GM18498 (cell line): ENCODE measurements around the gene FXYD3.
"Not testable (repeated sequence)": the region's sequence is repeated elsewhere in the genome, so short reads cannot be mapped to it uniquely, and the experiment has no call there.

ENCODE experiments used
- ATAC-seq: cut with Tn5 transposase; IDR thresholded peaks from one replicate; pipeline ENCODE4 v1.9.1; 2021; ENCODE audit warnings: mild to moderate bottlenecking, moderate library complexity; ENCODE audit not compliant: unreplicated experiment

FXYD3 gene

GRCh38 chr19:35140962-35141836 is 25.6 kb downstream of the FXYD3 start:
- ATAC-seq, result peak; percentile 58

DNA sequence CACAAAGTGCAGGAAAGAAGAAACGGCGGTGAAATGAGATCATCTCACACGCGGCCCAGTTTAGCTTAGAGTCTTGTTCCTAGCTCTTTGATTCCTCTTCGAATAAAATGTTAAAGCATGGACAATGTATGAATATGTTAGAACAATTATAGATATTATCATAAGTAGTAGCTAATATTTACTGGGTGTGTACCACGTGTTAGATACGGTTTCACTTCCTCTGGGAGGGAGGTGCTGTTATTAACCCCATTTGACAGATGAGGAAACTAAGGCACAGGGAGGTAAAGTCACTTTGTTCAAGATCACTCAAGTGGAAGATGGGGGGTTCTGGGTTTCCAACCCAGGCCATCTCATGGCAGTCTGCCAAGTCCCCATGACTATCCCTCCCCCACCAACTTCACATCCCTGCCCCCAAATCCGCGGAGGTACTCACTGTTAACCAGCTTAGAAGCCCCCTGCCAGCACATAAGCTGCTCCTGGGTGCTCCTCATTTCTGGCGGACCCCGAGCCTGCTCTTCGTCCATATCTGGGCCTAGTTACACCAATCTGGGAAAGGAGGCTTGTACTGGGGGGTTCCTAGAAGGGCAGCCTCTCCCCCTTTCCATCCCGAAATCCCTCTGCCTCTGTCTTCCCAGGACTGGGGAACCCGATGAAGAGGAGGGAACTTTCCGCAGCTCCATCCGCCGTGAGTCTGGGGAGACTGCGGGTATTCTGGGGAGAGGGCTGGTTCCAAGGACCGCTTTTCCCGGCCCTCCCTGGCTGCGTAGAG is 26.4 kb downstream of the FXYD3 start:
- ATAC-seq, result no peak

GRCh38 chr19:35142606-35143230 is 27.1 kb downstream of the FXYD3 start:
- ATAC-seq, result no peak

GRCh38 chr19:35143231-35143715 is 27.6 kb downstream of the FXYD3 start, which contains the start of gene FXYD7:
TSS of gene FXYD7 (plus strand) at chr19:35143255. CDS start at chr19:35143334, 79 bp downstream.
- no peak for ATAC-seq

DNA sequence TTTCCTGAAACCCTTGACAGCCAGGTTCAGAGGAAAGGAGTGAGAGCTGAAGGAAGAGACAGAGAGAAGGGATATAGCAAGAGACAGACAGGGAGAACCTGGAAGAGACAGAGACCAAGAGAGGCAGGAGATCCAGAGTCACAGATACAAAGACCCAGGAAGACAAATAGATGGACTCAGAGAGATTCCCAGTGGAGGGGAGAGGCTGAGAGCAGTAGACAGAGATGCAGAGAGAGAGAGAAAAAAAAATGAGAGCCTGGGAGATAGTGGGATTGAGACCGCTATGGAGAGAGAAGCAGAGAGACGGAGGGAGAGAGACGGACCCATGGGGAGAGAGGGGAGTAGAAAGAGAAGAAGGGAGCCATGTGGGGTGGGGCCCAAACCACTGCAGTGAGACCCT is 28.2 kb downstream of the FXYD3 start:
- no peak for ATAC-seq

DNA sequence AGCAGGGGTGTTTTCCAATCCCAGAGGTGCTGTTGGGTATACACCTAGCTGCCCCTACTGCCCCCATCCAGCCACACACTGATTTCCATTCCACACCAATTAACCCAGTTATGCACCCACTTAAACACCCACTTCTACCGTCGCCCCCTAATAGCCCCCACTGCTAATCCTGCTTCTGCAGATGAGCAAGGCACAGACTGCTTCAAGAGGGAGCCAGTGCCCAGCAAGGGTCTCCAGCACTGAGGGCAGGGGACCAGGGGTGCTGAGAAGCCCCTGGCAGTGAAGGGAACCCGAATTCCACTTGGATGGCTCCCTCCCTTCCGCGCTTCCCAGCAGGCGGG is 28.6 kb downstream of the FXYD3 start:
- ATAC-seq, result no peak

DNA sequence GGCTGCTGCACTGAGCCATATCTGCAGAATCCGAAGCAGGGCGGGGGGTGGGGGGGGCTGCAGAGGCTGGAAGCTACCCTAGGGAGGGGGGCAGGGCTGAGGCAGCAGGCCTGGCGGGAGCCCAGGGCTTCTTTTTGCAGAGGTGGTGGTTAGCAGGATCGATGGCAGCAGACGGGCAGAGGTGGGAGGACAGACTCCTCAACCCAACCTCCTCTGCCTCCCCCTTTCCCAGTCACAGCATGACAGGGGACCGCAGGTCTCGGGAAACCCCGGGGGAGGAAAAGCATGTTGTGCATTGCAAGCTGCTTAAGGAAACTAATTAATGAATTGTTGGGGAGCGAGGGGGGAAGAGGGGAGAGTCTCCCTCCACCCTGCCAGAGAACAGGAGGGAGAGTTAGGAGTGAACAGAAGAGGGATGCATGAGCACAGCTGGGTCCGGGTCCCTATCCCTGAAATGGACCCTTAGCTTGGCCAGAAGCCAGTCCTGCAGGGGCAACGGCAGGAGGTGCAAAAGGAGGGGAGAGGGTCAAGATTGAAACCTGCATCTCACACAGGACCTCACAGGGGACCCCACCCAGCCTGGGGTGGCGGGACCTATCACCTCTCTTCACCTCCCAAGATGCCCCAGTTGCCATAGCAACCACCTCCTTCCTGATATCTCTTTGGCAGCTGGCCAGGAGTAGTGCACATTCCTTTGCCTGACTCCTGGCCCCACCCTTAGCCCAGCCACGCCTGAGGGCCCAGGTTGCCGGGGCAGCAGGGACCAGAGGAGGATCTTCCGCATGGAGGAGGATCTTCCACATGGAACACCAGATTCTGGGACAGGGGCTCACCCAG is 29.2 kb downstream of the FXYD3 start:
- ATAC-seq, result no peak

GRCh38 chr19:35146746-35147459 is 31.3 kb downstream of the FXYD3 start:
- no peak for ATAC-seq

- ATAC-seq, result no peak
Observed at GRCh38 chr19:35149463-35149862, 33.8 kb downstream of the FXYD3 start.

- ATAC-seq, result no peak
Observed at GRCh38 chr19:35150445-35150844, 34.8 kb downstream of the FXYD3 start.

DNA sequence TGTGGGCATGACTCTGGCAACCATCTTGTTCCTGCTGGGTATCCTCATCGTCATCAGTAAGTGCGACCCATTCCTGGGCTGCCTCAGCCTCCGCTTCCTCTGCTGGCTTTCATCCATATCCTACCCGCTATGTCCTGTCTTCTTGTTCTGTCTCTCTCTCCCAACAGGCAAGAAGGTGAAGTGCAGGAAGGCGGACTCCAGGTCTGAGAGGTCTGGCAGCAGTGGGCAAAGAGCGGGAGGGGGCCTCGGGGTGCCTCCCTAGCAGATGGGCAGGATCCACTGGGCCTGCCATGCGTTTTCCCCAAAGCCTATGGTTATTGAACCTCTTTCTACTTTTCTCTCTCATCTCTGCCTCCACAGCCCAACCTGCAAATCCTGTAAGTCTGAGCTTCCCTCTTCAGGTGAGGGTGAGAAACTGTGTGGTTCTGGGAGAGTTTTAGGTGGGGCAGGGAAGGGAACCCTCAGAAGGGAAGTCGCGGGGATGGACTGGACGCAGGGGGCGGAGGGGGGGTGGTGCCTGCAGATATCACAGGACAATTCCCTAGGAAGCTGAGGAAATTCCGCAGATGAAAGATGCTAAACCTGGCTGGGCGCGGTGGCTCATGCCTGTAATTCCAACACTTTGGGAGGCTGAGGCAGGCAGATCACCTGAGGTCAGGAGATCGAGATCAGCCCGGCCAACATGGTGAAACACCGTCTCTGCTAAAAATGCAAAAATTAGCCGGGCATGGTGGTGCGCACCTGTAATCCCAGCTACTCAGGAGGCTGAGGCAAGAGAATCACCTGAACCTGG is 35.8 kb downstream of the FXYD3 start:
- no peak for ATAC-seq

- ATAC-seq, result not testable (repeated sequence)
Observed at GRCh38 chr19:35153129-35153522, 37.5 kb downstream of the FXYD3 start.

DNA sequence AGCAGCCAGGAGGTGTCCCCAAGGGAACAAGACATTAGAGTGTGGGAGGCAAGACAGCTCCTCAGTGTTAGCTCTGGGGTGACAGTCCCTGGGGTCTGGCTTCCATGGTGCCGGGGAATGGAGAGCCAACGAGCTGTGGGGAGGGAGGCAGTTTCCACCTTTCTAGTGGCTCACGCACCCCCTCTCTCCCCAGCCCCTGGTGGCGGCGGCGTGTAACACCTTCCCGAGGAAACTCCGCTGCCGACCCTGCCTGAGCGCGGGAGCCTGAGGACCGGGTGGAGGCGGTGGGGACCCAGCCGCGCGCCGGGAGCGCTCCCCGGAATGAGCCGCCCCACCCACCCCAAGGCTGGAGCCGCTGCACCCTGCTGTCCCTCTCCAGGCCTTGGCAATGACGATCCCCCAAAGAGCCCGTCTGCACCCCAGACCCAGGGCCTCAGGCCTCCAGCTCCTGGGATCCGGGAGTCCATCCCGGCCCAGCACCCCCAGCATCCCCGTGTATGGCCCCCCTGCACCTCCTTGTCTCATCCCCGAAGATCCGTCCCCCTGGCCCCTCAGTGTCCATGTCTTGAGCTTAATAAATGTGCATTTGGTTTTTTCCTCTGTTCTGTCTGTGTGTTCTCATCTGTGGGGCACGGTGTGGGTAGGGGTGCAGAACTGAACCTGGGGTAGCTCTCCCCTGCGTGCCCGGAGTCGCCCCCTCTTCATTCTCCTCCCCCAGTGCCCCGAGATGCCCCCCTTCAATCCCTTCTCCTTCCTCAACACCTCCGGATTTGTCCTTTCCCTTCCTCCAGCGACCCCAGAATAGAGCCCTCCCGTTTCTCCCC is 38.3 kb downstream of the FXYD3 start:
- ATAC-seq, result no peak

DNA sequence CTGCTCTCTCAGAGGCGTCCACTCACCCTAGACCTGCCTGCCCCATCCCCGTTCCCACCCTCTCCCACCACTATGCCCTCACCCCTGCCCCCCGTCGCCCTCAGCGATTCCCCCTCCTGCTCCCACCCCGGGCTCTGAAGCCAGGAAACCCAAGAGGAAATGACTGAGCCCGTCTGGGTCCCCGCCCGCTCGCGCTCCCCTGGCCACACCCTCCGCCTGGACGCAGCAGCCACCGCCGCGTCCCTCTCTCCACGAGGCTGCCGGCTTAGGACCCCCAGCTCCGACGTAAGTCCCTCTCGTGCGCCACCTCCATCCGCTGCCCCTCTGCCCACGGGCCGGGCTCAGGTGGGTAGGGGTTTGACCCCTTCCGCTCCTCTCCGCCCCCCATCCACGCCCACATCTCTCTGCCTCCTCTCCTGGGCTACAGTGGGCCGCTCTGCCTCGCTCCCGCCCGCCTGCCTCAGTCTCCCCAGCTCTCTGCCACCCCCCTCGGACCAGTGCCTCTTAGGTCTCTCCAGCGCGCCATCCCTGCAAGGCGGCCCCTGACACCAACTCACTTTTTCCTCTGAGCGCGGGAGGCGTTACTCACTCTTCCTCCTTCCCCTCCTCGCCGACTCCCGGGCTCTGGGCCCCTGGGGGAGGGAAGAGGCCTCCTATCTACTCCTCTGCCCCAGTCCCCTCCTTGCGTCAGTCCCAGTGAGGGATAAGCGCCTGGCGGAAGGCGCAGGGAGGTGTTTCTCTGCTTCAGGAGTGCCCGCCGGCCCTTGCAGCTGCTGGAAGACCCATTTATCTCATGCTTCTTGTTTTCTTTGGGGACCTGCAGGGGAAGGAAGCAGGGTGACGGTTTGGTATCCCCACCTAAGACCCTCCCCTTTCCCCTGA is 39.1 kb downstream of the FXYD3 start, which contains the start of gene FXYD5:
Gene FXYD5 (plus strand): TSS at position 211 of the 882 bp plus-strand sequence. CDS start 816 bp downstream, outside the sequence.
- ATAC-seq, result no peak

DNA sequence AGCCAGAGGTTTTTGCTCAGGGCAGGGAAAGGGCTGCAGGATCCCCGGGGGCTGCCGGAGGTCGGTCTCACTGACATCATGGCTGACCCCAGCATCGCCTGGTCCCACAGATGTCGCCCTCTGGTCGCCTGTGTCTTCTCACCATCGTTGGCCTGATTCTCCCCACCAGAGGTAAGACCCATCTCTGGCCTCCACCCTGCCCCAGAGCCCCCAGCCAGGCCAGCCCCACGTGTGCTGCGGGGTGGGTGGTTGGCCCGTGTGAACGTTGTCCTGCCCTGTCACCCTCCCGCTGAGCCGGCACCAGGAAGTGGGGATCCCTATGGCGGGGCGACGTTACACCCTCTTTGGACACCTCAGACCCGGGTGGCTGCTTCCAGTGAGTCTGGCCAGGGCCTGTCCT is 39.8 kb downstream of the FXYD3 start:
- no peak for ATAC-seq

GRCh38 chr19:35155981-35156672 is 40.5 kb downstream of the FXYD3 start:
- no peak for ATAC-seq

DNA sequence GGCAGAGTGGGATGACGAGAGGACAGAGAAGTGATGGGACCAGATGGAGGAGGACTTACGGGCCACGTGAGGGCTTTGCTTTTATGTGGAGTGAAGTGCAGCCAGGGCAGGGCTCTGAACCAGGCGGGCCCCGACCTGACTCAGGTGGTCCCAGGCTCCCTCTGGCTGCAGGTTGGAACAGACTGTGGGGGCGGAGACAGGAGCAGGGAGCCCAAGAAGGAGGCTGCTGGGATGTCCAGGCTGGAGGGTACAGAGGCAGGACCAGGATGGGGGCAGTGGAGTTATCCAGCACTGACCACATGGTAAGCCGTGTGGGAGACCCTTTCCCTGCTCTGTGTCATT is 41.0 kb downstream of the FXYD3 start:
- no peak for ATAC-seq
